ENCODE data around the gene USH1C. TPM values are rescaled to one million over a fixed set of nuclear protein-coding genes. Genes with fewer than 3 reads are reported as not detected.

Gene USH1C
- total RNA-seq, 1 experiment from 2014 or later = 1.0 TPM

GRCh38 chr11:17526931-17527627, 17.1 kb downstream of the USH1C start:
- Histone ChIP-seq H2BK12ac (ENCODE audit: insufficient read length, low read depth, low read length) (no peak overlapping the region), H3K79me1 (ENCODE audit: insufficient read depth, low read depth, low read length, poor library complexity, severe bottlenecking) (no peaks in the 10 kb centered on the region), H3K56ac (ENCODE audit: insufficient read length, low read depth, low read length) (no peak overlapping the region), H2BK5ac (ENCODE audit: insufficient read length, low read length) (no peak overlapping the region), H3K23ac (ENCODE audit: insufficient read length, low read depth, low read length) (no peak overlapping the region), H4K5ac (ENCODE audit: insufficient read length, low read depth, low read length) (no peak overlapping the region), H3K9me3 (ENCODE audit: control insufficient read depth, low read depth, low read length) (no peaks in the 10 kb centered on the region), H3K79me2 (ENCODE audit: insufficient read depth, low read length) (no peaks in the 10 kb centered on the region), H2BK20ac (ENCODE audit: low read depth, low read length, poor library complexity, severe bottlenecking) (no peak overlapping the region), H3K27ac (ENCODE audit: insufficient read length, low read depth, low read length) (no peak overlapping the region), H3K9ac (ENCODE audit: extremely low read depth, insufficient read length, low read length) (no peak overlapping the region), H2AFZ (ENCODE audit: low read length) (no peak overlapping the region), H3K18ac (ENCODE audit: insufficient read length, low read depth, low read length) (no peak overlapping the region), H4K91ac (ENCODE audit: insufficient read length, low read depth, low read length) (no peak overlapping the region), H2AK5ac (ENCODE audit: insufficient read length, low read length) (no peak overlapping the region), H4K20me1 (ENCODE audit: control insufficient read depth, insufficient read depth, insufficient read length) (no peaks in the 10 kb centered on the region), H2BK15ac (ENCODE audit: low read depth, low read length) (no peak overlapping the region), H4K8ac (replicated peaks; ENCODE audit: insufficient read length, low read depth, low read length) (no peak overlapping the region), H3K4ac (ENCODE audit: low read depth, low read length) (no peak overlapping the region), H3K4me1 (ENCODE audit: insufficient read depth, low read length) (no peaks in the 10 kb centered on the region), H3K23me2 (ENCODE audit: insufficient read length, low read depth, low read length, poor library complexity, severe bottlenecking) (no peaks in the 10 kb centered on the region), H3K27me3 (ENCODE audit: insufficient read depth, low read length) (no peaks in the 10 kb centered on the region), H3T11ph (ENCODE audit: low read length) (no peak overlapping the region), H2BK120ac (ENCODE audit: low read depth, low read length, poor library complexity, severe bottlenecking) (no peak overlapping the region), H3K4me2 (ENCODE audit: insufficient read depth, insufficient read length, low read length) (no peak overlapping the region), H3K14ac (ENCODE audit: insufficient read depth, low read length) (no peak overlapping the region)
- no peak for DNase-seq
- no peaks in the 10 kb centered on the region for H3K36me3 Mint-ChIP-seq (ENCODE audit: insufficient read depth in 1 of 3, low read depth in 3 of 3)
- H3K9me3 Mint-ChIP-seq = no peaks in the 10 kb centered on the region
- H3K27ac Mint-ChIP-seq = no peak overlapping the region
- no peak for TF ChIP-seq CTCF (conservative IDR thresholded peaks at IDR 0.05)
- no CpG with 5 or more reads among the region's 20 CpGs for WGBS (ENCODE audit: extremely low coverage, insufficient read length, low lambda C conversion rate)
- H3K27me3 Mint-ChIP-seq (ENCODE audit: low read depth) = no peaks in the 10 kb centered on the region; the same call in 1 of the 2 replicates
- H3K4me1 Mint-ChIP-seq = peaks cover 0 to 21% of the 10 kb centered on the region in 2 experiments; a peak in 2 of 4 replicates
- no peak overlapping the region for H3K4me3 Mint-ChIP-seq
